A673 (cell line): ENCODE data around the gene NPEPL1. TPM values are rescaled to one million over a fixed set of nuclear protein-coding genes. Genes with fewer than 3 reads are reported as not detected.

Experiments
- BruUV-seq: library from RNA; stranded (reverse); fragments of 400-500 nt; replicated peaks from 2 replicates; lab custom pipeline; 2021; lab: Mats Ljungman, UMichigan
- CTCF ChIA-PET: fragments of 300-600 bp; sonication (Branson Sonifier 250); formaldehyde crosslinking; loops from one replicate; lab custom pipeline; 2022; ENCODE audit warnings: antibody characterized with exemption; lab: Charles Lee
- POLR2A ChIA-PET: fragments of 300-600 bp; sonication (Branson Sonifier 250); formaldehyde crosslinking; loops from one replicate; lab custom pipeline; 2022; ENCODE audit warnings: antibody characterized with exemption; ENCODE audit not compliant: low non-redundant PET; lab: Charles Lee
- DNase-seq: peaks from one replicate; pipeline ENCODE4 v3.0.0-alpha.2; 2015; ENCODE audit warnings: low spot score
- H3K27ac ChIP-seq: fragments of 200-600 bp; sonication (generic); 2 replicates; pipeline ENCODE4 v1.5.1; 2016; ENCODE audit warnings: mixed run types, low read depth, mild to moderate bottlenecking, mixed read lengths, antibody characterized with exemption, low read length; ENCODE audit not compliant: poor library complexity, severe bottlenecking
- H3K27me3 ChIP-seq: fragments of 200-600 bp; sonication (generic); replicated peaks from 2 replicates; pipeline ENCODE4 v1.6.1; 2017; ENCODE audit warnings: mixed run types, low read depth, mild to moderate bottlenecking, mixed read lengths, antibody characterized with exemption, low read length; ENCODE audit not compliant: insufficient read depth, poor library complexity
- H3K36me3 ChIP-seq: fragments of 200-600 bp; sonication (generic); 2 replicates; pipeline ENCODE4 v1.6.1; 2016; ENCODE audit warnings: mixed run types, mild to moderate bottlenecking, mixed read lengths, antibody characterized with exemption, low read length; ENCODE audit not compliant: insufficient read depth, poor library complexity, severe bottlenecking
- H3K4me1 ChIP-seq: fragments of 200-600 bp; sonication (generic); 2 replicates; pipeline ENCODE4 v1.6.1; 2017; ENCODE audit warnings: mixed run types, mild to moderate bottlenecking, mixed read lengths, antibody characterized with exemption, low read length; ENCODE audit not compliant: insufficient read depth, poor library complexity, severe bottlenecking
- H3K4me3 ChIP-seq: fragments of 200-600 bp; sonication (generic); 2 replicates; pipeline ENCODE4 v1.5.1; 2016; ENCODE audit warnings: low read depth, mixed run types, mild to moderate bottlenecking, mixed read lengths, low read length; ENCODE audit not compliant: poor library complexity, severe bottlenecking
- H3K9me3 ChIP-seq: fragments of 200-600 bp; sonication (generic); 2 replicates; pipeline ENCODE4 v1.6.1; 2016; ENCODE audit warnings: mixed run types, low read depth, mild to moderate bottlenecking, mixed read lengths, antibody characterized with exemption, low read length; ENCODE audit not compliant: poor library complexity, severe bottlenecking
- CTCF ChIP-seq: fragments of 300-800, 200-600 bp; sonication (generic); conservative IDR thresholded peaks from 2 replicates; pipeline ENCODE4 v1.5.1; 2017; ENCODE audit warnings: low read depth, mild to moderate bottlenecking, antibody characterized with exemption, low read length, moderate library complexity, mixed read lengths
- EZH2 ChIP-seq: fragments of 200-600 bp; sonication (generic); IDR thresholded peaks from 2 replicates; pipeline ENCODE4 v1.6.1; 2017; ENCODE audit warnings: borderline replicate concordance, low read depth, mild to moderate bottlenecking, mixed read lengths, antibody characterized with exemption, low read length; ENCODE audit not compliant: poor library complexity, severe bottlenecking
- intact Hi-C: fragments of 100-400 bp; cut with micrococcal nuclease; formaldehyde crosslinking; loops from one replicate; pipeline ENCODE4 v1.10.0; 2022; ENCODE audit not compliant: unreplicated experiment
- total RNA-seq: library from RNA; stranded (reverse); gene quantifications from 2 replicates; pipeline ENCODE4 v1.2.3, GENCODE V29; 2021

The NPEPL1 gene
- total RNA-seq, 1 experiment from 2014 or later = 15.8 TPM

- Histone ChIP-seq H3K4me1 (no peaks in the 10 kb centered on the region), H3K9me3 (no peaks in the 10 kb centered on the region), H3K27me3 (no peaks in the 10 kb centered on the region), H3K4me3 (no peak overlapping the region), H3K27ac (no peak overlapping the region), H3K36me3 (no peaks in the 10 kb centered on the region)
- ChIA-PET POLR2A (no interaction called here), CTCF (no interaction called here)
- intact Hi-C loops = no loop called here
- DNase-seq = no peak
- TF ChIP-seq CTCF = no peak
- no peak for TF ChIP-seq EZH2
- BruUV-seq = no TSS peak
These were observed 18.1 kb downstream of the NPEPL1 start for GRCh38 chr20:58710481-58711265.

GRCh38 chr20:58711266-58712051 is 18.9 kb downstream of the NPEPL1 start:
- no peaks in the 10 kb centered on the region for H3K36me3 ChIP-seq
- no TSS peak for BruUV-seq
- H3K4me1 ChIP-seq = no peaks in the 10 kb centered on the region
- H3K9me3 ChIP-seq = no peaks in the 10 kb centered on the region
- no peak overlapping the region for H3K27ac ChIP-seq
- H3K4me3 ChIP-seq = no peak overlapping the region
- DNase-seq = no peak
- ChIA-PET CTCF (no interaction called here), POLR2A (no interaction called here)
- H3K27me3 ChIP-seq = no peaks in the 10 kb centered on the region
- TF ChIP-seq EZH2 = no peak
- no peak for TF ChIP-seq CTCF
- intact Hi-C loops = no loop called here

- intact Hi-C loops = no loop called here
- H3K27ac ChIP-seq = no peak overlapping the region
- no peak for TF ChIP-seq EZH2
- no peak for TF ChIP-seq CTCF
- H3K4me3 ChIP-seq = no peak overlapping the region
- H3K4me1 ChIP-seq = no peaks in the 10 kb centered on the region
- ChIA-PET CTCF (no interaction called here), POLR2A (no interaction called here)
- H3K27me3 ChIP-seq = no peaks in the 10 kb centered on the region
- BruUV-seq = no TSS peak
- no peak for DNase-seq
- H3K9me3 ChIP-seq = no peaks in the 10 kb centered on the region
- H3K36me3 ChIP-seq = no peaks in the 10 kb centered on the region
These were observed 19.7 kb downstream of the NPEPL1 start for GRCh38 chr20:58712151-58712791.
